ENCODE data around the gene SLC1A4. TPM values are rescaled to one million over a fixed set of nuclear protein-coding genes. Genes with fewer than 3 reads are reported as not detected.

Gene SLC1A4
- total and polyA plus RNA-seq, 10 of the 15 experiments (the other 5 are each of a cell fraction or from before 2014, with no cell fraction given), result 10.8 to 43.2 (median 27.7) TPM

GRCh38 chr2:65056215-65057053, 67.2 kb downstream of the SLC1A4 start, which contains the start of gene CEP68:
Gene CEP68 (plus strand): TSS chr2:65056416. CDS start chr2:65069445, 13,029 bp downstream.
- peak within 1 kb of the TSS; percentile 100 for H3K4me2 ChIP-seq (ENCODE audit: control insufficient read depth, insufficient read depth)
- peak within 1 kb of the TSS; percentile 63 for H3K27ac ChIP-seq (ENCODE audit: control insufficient read depth, insufficient read depth)
- peak within 1 kb of the TSS; percentile 92 for H2AFZ ChIP-seq (ENCODE audit: control insufficient read depth, low read depth, low read length)
- SMC1A ChIA-PET (ENCODE audit: uncharacterized antibody, unreplicated experiment), result interaction anchor here (0.6 to 5.5 kb wide), 20 partner anchors 9 to 726 kb away, joined by 3 to 36 read pairs (median 4); partner anchors contain the start of genes RAB1A and SERTAD2
- RAD21 ChIA-PET (ENCODE audit: unreplicated experiment), result interaction anchor here (0.6 to 5.5 kb wide), 25 partner anchors 9 to 728 kb away, joined by 3 to 58 read pairs (median 5); partner anchors contain the start of genes ACTR2, AFTPH and RAB1A
- in situ Hi-C loops (cut with MboI) (no loop called here), intact Hi-C loops (cut with micrococcal nuclease; ENCODE audit: unreplicated experiment) (loop anchor here (1.0 to 2.0 kb wide), 2 partner anchors 74 to 170 kb away; partner anchors contain the start of genes ACTR2 and RAB1A)
- FAIRE-seq, result peak; percentile 88
- CTCF ChIA-PET, result interaction anchor here (0.6 to 4.5 kb wide), 22 partner anchors 9 to 725 kb away, joined by 3 to 46 read pairs (median 4); partner anchors contain the start of gene ACTR2
- peaks cover 4% of the 10 kb centered on the region for H3K79me2 ChIP-seq (ENCODE audit: control insufficient read depth, insufficient read depth, low read length)
- BruUV-seq (replicated peaks), result no TSS peak
- peak within 1 kb of the TSS; percentile 70 for H3K9ac ChIP-seq (ENCODE audit: control insufficient read depth, insufficient read depth, low read length)
- ATAC-seq, result peak; percentile 90
- peaks cover 46% of the 10 kb centered on the region for H3K4me1 ChIP-seq (ENCODE audit: control insufficient read depth, insufficient read depth, low read length)
- peak within 1 kb of the TSS; percentile 74 for H3K4me3 ChIP-seq
- no peaks in the 10 kb centered on the region for H4K20me1 ChIP-seq (ENCODE audit: control insufficient read depth, insufficient read depth)
- 2% methylated on average over 84 of the region's 99 CpGs for WGBS (ENCODE audit: insufficient coverage, insufficient replicate concordance, low lambda C conversion rate, missing lambda C conversion rate)
- no peaks in the 10 kb centered on the region for H3K27me3 ChIP-seq (replicated peaks in 1 of 2; ENCODE audit: control insufficient read depth in 2 of 2, insufficient read depth in 2 of 2, low read length in 1 of 2)
- POLR2A ChIA-PET, result interaction anchor here (0.7 to 3.8 kb wide), 14 partner anchors 9 to 530 kb away, joined by 3 to 18 read pairs (median 4); partner anchors contain the start of genes ACTR2 and RAB1A
- H3K9me3 ChIP-seq (replicated peaks; ENCODE audit: control insufficient read depth, insufficient read depth, low read length), result peaks cover under 1% of the 10 kb centered on the region; the same call in 2 of the 3 replicates
- H3K36me3 ChIP-seq (ENCODE audit: control insufficient read depth in 2 of 2, insufficient read depth in 2 of 2, low read length in 1 of 2), result no peaks in the 10 kb centered on the region
- peak; percentile 90 for DNase-seq (ENCODE audit: low read depth, low spot score)
- TF ChIP-seq JUNB (IDR thresholded peaks at IDR 0.05) (no peak), ZNF687 (IDR thresholded peaks at IDR 0.05) (peak; percentile 92; the same call in 1 of the 2 replicates), NR2F1 (conservative IDR thresholded peaks at IDR 0.05) (peak; percentile 70), CHD2 (IDR thresholded peaks at IDR 0.05; ENCODE audit: borderline replicate concordance, low read depth, low read length) (peak; percentile 93), CHD4 (IDR thresholded peaks at IDR 0.05) (no peak), FOS (IDR thresholded peaks at IDR 0.05; ENCODE audit: borderline replicate concordance, extremely low read depth, insufficient read length) (peak; percentile 83), CBX5 (IDR thresholded peaks at IDR 0.05; ENCODE audit: low read depth) (no peak), BMI1 (IDR thresholded peaks at IDR 0.05; ENCODE audit: borderline replicate concordance) (no peak), ZNF207 (IDR thresholded peaks at IDR 0.05; ENCODE audit: borderline replicate concordance) (0 out of 2 replicates have a peak, but pooled peaks have one; percentile 71), RUNX3 (IDR thresholded peaks at IDR 0.05; ENCODE audit: low read length) (peak; percentile 74), LARP7 (IDR thresholded peaks at IDR 0.05) (peak; percentile 99), RELA (IDR thresholded peaks at IDR 0.05; ENCODE audit: borderline replicate concordance, partially characterized antibody) (peak; percentile 28)
- TF ChIP-seq, protein P1, sequence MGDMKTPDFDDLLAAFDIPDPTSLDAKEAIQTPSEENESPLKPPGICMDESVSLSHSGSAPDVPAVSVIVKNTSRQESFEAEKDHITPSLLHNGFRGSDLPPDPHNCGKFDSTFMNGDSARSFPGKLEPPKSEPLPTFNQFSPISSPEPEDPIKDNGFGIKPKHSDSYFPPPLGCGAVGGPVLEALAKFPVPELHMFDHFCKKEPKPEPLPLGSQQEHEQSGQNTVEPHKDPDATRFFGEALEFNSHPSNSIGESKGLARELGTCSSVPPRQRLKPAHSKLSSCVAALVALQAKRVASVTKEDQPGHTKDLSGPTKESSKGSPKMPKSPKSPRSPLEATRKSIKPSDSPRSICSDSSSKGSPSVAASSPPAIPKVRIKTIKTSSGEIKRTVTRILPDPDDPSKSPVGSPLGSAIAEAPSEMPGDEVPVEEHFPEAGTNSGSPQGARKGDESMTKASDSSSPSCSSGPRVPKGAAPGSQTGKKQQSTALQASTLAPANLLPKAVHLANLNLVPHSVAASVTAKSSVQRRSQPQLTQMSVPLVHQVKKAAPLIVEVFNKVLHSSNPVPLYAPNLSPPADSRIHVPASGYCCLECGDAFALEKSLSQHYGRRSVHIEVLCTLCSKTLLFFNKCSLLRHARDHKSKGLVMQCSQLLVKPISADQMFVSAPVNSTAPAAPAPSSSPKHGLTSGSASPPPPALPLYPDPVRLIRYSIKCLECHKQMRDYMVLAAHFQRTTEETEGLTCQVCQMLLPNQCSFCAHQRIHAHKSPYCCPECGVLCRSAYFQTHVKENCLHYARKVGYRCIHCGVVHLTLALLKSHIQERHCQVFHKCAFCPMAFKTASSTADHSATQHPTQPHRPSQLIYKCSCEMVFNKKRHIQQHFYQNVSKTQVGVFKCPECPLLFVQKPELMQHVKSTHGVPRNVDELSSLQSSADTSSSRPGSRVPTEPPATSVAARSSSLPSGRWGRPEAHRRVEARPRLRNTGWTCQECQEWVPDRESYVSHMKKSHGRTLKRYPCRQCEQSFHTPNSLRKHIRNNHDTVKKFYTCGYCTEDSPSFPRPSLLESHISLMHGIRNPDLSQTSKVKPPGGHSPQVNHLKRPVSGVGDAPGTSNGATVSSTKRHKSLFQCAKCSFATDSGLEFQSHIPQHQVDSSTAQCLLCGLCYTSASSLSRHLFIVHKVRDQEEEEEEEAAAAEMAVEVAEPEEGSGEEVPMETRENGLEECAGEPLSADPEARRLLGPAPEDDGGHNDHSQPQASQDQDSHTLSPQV (IDR thresholded peaks at IDR 0.05), result 0 out of 2 replicates have a peak, but pooled peaks have one; percentile 53

All from GM12878 (cell line).